ENCODE results near the gene PNLIPRP1. TPM values are rescaled to one million over a fixed set of nuclear protein-coding genes. Genes with fewer than 3 reads are reported as not detected.

The PNLIPRP1 gene
- total RNA-seq, 1 donor from 2014 or later: not detected

DNA sequence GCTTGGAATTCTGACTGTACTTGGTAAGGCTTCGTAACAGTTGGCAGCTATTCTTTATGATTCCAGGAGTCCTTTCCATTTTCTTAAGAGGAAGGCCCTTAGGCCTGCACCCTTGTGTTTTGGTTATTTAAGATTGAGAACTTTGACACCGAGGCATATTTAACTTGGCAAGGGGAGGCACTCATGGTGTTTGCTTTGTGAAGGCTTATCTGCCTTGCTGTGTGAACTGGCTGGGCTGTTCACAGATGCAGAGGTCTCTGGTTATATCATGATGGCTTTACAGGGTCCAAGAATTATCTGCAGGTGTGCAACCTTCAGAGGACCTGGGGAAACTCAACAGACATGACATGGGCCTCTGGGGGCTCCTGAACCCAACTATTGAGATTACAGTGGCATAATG is 833 bp upstream of the PNLIPRP1 start:
- H3K27me3 ChIP-seq (ENCODE audit: low read depth): no peaks in the 10 kb centered on the region
- no peaks in the 10 kb centered on the region for H3K36me3 ChIP-seq
- no peak overlapping the region for H3K27ac ChIP-seq (replicated peaks)
- TF ChIP-seq, protein P1, sequence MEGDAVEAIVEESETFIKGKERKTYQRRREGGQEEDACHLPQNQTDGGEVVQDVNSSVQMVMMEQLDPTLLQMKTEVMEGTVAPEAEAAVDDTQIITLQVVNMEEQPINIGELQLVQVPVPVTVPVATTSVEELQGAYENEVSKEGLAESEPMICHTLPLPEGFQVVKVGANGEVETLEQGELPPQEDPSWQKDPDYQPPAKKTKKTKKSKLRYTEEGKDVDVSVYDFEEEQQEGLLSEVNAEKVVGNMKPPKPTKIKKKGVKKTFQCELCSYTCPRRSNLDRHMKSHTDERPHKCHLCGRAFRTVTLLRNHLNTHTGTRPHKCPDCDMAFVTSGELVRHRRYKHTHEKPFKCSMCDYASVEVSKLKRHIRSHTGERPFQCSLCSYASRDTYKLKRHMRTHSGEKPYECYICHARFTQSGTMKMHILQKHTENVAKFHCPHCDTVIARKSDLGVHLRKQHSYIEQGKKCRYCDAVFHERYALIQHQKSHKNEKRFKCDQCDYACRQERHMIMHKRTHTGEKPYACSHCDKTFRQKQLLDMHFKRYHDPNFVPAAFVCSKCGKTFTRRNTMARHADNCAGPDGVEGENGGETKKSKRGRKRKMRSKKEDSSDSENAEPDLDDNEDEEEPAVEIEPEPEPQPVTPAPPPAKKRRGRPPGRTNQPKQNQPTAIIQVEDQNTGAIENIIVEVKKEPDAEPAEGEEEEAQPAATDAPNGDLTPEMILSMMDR (IDR thresholded peaks at IDR 0.05; ENCODE audit: borderline replicate concordance): no peak
- DNase-seq: no peak
- no peaks in the 10 kb centered on the region for H3K4me1 ChIP-seq
- intact Hi-C loops (cut with micrococcal nuclease): no loop called here
- H3K9me3 ChIP-seq (replicated peaks): peaks cover 7% of the 10 kb centered on the region
- no peak overlapping the region for H3K4me3 ChIP-seq

- intact Hi-C loops (cut with micrococcal nuclease): no loop called here
- TF ChIP-seq, protein P1 (IDR thresholded peaks at IDR 0.05; ENCODE audit: borderline replicate concordance): no peak
These were observed 2.5 kb downstream of the PNLIPRP1 start for GRCh38 chr10:116593139-116593740.

GRCh38 chr10:116594525-116595035 is 3.8 kb downstream of the PNLIPRP1 start:
- intact Hi-C loops (cut with micrococcal nuclease): no loop called here
- no peak overlapping the region for H3K27ac ChIP-seq (replicated peaks)
- TF ChIP-seq, protein P1 (IDR thresholded peaks at IDR 0.05; ENCODE audit: borderline replicate concordance): no peak

More at GRCh38 chr10:116593139-116593740, 2.5 kb downstream of the PNLIPRP1 start:
- Histone ChIP-seq H3K27me3 (ENCODE audit: low read depth) (no peaks in the 10 kb centered on the region), H3K4me1 (no peaks in the 10 kb centered on the region), H3K36me3 (no peaks in the 10 kb centered on the region), H3K4me3 (no peak overlapping the region), H3K27ac (replicated peaks) (no peak overlapping the region), H3K9me3 (replicated peaks) (peaks cover 7% of the 10 kb centered on the region)
- no peak for DNase-seq

GRCh38 chr10:116596062-116596461 is 5.3 kb downstream of the PNLIPRP1 start:
- no peaks in the 10 kb centered on the region for H3K4me1 ChIP-seq
- H3K27me3 ChIP-seq (ENCODE audit: low read depth): peaks cover 17% of the 10 kb centered on the region
- H3K27ac ChIP-seq (replicated peaks): no peak overlapping the region
- no peak overlapping the region for H3K4me3 ChIP-seq
- DNase-seq: no peak
- TF ChIP-seq, protein P1 (IDR thresholded peaks at IDR 0.05; ENCODE audit: borderline replicate concordance): no peak
- intact Hi-C loops (cut with micrococcal nuclease): no loop called here
- no peaks in the 10 kb centered on the region for H3K36me3 ChIP-seq
- no peaks in the 10 kb centered on the region for H3K9me3 ChIP-seq (replicated peaks)

More at GRCh38 chr10:116594525-116595035, 3.8 kb downstream of the PNLIPRP1 start:
- no peaks in the 10 kb centered on the region for H3K4me1 ChIP-seq
- no peak overlapping the region for H3K4me3 ChIP-seq
- no peak for DNase-seq
- H3K36me3 ChIP-seq: no peaks in the 10 kb centered on the region
- no peaks in the 10 kb centered on the region for H3K9me3 ChIP-seq (replicated peaks)
- peaks cover 2% of the 10 kb centered on the region for H3K27me3 ChIP-seq (ENCODE audit: low read depth)

DNA sequence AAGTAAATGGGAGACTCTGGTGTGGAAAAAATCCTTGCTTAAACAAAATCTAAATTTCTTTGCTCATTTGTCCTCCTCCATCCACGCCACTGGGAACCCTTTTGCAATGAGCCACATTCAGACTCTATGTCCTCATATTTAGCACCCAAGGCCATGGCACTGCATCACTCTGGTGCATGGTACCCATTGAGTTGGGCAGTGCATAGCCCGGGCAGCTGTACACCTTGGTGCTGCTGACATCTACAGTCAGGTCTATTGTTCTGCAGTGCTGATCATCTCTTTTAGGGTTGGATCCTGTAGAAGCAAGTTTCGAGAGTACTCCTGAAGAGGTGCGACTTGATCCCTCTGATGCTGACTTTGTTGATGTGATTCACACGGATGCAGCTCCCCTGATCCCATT is 6.8 kb downstream of the PNLIPRP1 start:
- no peak for DNase-seq
- no peaks in the 10 kb centered on the region for H3K36me3 ChIP-seq
- no peak overlapping the region for H3K4me3 ChIP-seq
- peaks cover 31% of the 10 kb centered on the region for H3K27me3 ChIP-seq (ENCODE audit: low read depth)
- no peaks in the 10 kb centered on the region for H3K4me1 ChIP-seq
- TF ChIP-seq, protein P1 (IDR thresholded peaks at IDR 0.05; ENCODE audit: borderline replicate concordance): no peak
- intact Hi-C loops (cut with micrococcal nuclease): no loop called here
- no peak overlapping the region for H3K27ac ChIP-seq (replicated peaks)
- H3K9me3 ChIP-seq (replicated peaks): no peaks in the 10 kb centered on the region

Measured in left ventricle myocardium inferior (tissue), 1 donor.